ENCODE results near the gene ADGRA1.
"Not testable (repeated sequence)": the region's sequence is repeated elsewhere in the genome, so short reads cannot be mapped to it uniquely, and the experiment has no call there.

The ADGRA1 gene

DNA sequence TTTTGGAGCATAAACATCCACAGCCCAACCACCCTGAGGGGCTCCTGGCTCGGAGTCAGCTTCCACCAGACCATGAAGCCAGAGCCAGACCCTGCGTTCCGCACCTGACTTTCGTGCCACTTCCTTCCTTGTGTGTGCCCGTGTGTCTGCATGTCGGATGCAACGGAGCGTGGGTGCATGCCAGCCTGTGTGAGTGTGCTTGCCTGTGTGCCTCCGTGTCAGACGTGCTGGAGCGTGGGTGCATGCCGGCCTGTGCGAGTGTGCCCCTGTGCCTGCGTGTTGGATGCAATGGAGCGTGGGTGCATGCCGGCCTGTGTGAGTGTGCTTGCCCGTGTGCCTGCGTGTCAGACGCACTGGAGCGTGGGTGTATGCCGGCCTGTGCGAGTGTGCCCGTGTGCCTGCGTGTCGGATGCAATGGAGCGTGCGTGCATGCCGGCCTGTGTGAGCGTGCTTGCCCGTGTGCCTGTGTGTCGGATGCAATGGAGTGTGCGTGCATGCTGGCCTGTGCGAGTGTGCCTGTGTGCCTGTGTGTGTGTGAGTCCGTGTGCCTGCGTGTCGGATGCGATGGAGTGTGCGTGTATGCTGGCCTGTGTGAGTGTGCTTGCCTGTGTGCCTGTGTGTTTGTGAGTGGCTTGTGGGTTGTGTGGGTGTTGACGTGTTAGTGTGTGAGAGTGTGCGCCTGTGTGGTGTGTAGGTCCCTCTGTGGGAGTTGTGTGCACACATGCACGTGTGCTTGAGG is 44.2 kb downstream of the ADGRA1 start:
- in situ Hi-C loops (cut with HindIII; ENCODE audit: low sequenced_read_pairs) = no loop called here
- DNase-seq (ENCODE audit: low read depth) = no peak
- TF ChIP-seq CTCF (IDR thresholded peaks at IDR 0.05; ENCODE audit: low read depth, low read length, missing control alignments) = no peak

DNA sequence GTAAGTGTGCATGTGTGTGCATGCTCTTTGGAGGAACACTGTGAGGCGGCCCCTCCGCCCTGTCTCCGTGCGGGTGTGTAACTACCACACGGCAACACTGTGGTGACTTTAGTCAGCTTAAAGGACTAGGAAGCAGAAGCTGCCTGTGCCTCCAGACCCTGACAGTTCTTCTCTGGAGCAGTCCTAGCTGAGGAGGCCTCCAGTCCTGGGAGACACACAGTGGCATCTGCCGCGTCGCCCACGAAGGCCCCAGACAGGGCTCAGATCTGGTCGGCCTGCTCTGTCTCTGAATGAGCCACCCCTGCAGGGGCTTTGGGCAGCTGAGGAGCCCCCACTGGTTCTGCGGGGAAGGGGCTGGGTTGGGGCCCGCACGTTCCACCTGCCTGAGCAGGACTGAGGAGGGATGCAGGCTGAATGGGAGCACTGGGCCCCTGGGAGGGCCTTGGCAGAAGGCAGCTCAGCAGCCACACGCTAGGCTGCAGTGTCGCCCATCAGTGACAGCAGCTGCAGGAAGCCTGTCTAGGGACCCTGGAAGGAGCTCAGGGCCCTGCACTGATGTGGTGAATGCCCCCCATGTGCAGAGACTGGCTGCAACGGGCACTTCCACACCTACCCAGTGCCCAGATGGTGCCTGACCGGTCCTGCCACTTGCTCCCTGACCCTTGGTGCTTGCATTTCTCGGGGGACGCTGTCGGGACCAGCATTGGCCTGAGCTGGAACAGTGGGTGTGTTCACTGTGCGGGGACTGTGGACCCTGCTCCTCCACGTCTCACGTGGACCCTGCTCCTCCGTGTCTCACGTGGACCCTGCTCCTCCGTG is 45.0 kb downstream of the ADGRA1 start:
- in situ Hi-C loops (cut with HindIII; ENCODE audit: low sequenced_read_pairs) = no loop called here
- TF ChIP-seq CTCF (IDR thresholded peaks at IDR 0.05; ENCODE audit: low read depth, low read length, missing control alignments) = no peak
- H3K4me3 ChIP-seq (ENCODE audit: low read depth, low read length) = no peak overlapping the region
- no peak for DNase-seq (ENCODE audit: low read depth)

More for the DNA sequence above, 44.2 kb downstream of the ADGRA1 start:
- no peak overlapping the region for H3K4me3 ChIP-seq (ENCODE audit: low read depth, low read length)

GRCh38 chr10:133133471-133134231 is 45.9 kb downstream of the ADGRA1 start:
- TF ChIP-seq CTCF (IDR thresholded peaks at IDR 0.05; ENCODE audit: low read depth, low read length, missing control alignments) = no peak
- in situ Hi-C loops (cut with HindIII; ENCODE audit: low sequenced_read_pairs) = no loop called here
- DNase-seq (ENCODE audit: low read depth) = no peak
- H3K4me3 ChIP-seq (ENCODE audit: low read depth, low read length) = no peak overlapping the region

GRCh38 chr10:133134411-133135115 is 46.8 kb downstream of the ADGRA1 start:
- in situ Hi-C loops (cut with HindIII; ENCODE audit: low sequenced_read_pairs) = no loop called here
- H3K4me3 ChIP-seq (ENCODE audit: low read depth, low read length) = no peak overlapping the region
- no peak for TF ChIP-seq CTCF (IDR thresholded peaks at IDR 0.05; ENCODE audit: low read depth, low read length, missing control alignments)
- DNase-seq (ENCODE audit: low read depth) = no peak

GRCh38 chr10:133135116-133135465 is 47.4 kb downstream of the ADGRA1 start:
- no peak for TF ChIP-seq CTCF (IDR thresholded peaks at IDR 0.05; ENCODE audit: low read depth, low read length, missing control alignments)
- H3K4me3 ChIP-seq (ENCODE audit: low read depth, low read length) = no peak overlapping the region
- DNase-seq (ENCODE audit: low read depth) = no peak
- in situ Hi-C loops (cut with HindIII; ENCODE audit: low sequenced_read_pairs) = no loop called here

- in situ Hi-C loops (cut with HindIII; ENCODE audit: low sequenced_read_pairs); H3K4me3 ChIP-seq (ENCODE audit: low read depth, low read length); DNase-seq (ENCODE audit: low read depth): not testable (repeated sequence)
Measured at GRCh38 chr10:133137486-133138145, 49.9 kb downstream of the ADGRA1 start.
